Astrocyte (in vitro differentiated cells and primary cell): ENCODE measurements around the gene FLCN.

Source experiments
- CTCF ChIP-seq: IDR thresholded peaks from 2 replicates; pipeline ENCODE4 v1.5.1; 2011; ENCODE audit warnings: low read depth, mild to moderate bottlenecking, inconsistent platforms, low read length, moderate library complexity; ENCODE audit not compliant: insufficient read depth
- EZH2 ChIP-seq: IDR thresholded peaks from 2 replicates; pipeline ENCODE4 v1.6.1; 2012; ENCODE audit warnings: mild to moderate bottlenecking, low read length, inconsistent platforms; ENCODE audit not compliant: insufficient read depth

GRCh38 chr17:17190188-17190587 lies 46.8 kb downstream of the FLCN start:
- TF ChIP-seq CTCF (no peak), EZH2 (no peak)
